Inferior parietal cortex (tissue), 1 donor: Measurements from ENCODE around the gene TNRC6B.

Source experiments
- DNase-seq: peaks from one replicate; pipeline ENCODE4 v3.0.0-alpha.2; 2016; ENCODE audit errors: extremely low spot score

Gene TNRC6B

DNA sequence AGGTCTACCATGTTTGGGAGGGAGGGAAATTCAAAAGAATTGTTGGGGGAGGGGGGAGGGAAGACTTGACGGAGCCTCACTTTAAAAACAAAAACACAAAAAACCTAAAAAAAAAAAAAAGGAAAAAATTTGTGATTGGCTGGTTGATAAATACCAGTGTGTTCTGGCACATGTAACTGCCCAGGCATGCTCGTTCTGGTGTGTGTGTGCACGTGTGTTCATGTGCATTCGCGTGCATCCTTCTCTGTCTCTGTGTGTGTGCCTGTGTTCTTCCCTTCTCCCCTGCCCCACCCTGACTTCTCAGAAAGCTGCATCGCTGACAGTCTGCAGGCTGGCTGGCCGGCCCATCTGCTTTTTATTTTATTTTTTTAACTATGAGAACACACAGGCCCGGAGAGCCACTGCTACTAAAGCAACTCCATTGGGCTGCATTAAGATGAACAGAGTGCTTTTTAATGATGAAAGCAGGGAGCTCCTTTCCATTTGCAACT lies 146.0 kb downstream of the TNRC6B start:
- DNase-seq: no peak

DNA sequence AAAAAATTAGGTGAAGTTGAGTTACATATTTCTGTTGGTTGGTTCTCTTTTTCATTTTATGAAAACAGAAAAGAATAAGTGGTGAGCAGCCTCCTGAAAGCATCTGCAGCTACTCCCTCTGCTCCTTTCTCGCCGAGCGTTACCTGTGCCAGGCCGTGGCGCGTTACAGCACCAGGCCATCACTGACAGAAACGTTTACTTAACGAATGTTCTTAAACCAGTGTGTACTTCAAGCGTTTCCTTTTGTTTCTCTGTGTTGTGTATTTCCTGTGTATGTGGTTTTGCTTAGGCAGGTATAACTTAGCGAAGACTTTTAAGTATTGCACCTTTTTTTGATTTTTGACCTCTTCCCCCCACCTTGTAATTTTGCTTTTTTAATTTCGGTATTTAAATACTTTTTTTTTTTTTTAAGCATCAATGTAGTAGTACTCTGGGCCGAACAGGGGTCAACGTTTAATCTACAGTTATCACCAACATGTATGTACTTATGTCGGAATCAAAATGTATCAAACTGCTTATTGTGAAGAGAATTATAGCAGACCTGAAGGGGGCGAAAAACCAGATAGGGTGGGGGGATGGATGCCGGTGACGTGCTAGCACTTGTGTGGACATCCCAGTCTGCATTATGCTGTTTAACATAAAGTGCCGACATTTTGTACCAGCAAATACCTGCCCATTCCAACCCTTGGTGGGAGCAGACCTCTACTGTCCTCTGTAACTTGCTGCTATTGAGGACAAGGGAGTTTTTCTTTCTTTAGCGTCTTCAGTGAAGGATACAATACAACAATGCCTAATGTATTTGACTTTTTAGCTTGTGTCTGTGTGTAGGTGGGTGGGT lies 147.0 kb downstream of the TNRC6B start:
- DNase-seq: no peak

DNA sequence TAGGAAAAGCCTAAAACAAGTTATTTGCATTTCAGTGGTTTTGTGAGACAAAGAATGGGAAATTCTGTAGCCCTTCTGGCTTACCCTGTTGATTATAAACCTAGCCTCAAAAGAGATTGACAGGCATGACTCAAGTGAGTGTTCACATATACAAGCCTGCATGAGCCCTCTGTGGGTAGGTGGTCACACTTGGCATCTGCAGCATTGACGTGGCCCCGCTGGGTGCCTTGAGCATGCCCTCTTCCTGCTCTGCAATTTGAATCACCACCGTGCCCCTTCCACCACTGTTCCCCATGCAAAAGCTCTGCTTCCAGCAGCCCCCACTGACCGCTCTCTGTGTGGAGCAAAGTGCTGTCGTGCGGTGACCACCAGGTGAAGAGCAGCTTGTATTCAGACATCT lies 147.6 kb downstream of the TNRC6B start:
- DNase-seq: no peak

DNA sequence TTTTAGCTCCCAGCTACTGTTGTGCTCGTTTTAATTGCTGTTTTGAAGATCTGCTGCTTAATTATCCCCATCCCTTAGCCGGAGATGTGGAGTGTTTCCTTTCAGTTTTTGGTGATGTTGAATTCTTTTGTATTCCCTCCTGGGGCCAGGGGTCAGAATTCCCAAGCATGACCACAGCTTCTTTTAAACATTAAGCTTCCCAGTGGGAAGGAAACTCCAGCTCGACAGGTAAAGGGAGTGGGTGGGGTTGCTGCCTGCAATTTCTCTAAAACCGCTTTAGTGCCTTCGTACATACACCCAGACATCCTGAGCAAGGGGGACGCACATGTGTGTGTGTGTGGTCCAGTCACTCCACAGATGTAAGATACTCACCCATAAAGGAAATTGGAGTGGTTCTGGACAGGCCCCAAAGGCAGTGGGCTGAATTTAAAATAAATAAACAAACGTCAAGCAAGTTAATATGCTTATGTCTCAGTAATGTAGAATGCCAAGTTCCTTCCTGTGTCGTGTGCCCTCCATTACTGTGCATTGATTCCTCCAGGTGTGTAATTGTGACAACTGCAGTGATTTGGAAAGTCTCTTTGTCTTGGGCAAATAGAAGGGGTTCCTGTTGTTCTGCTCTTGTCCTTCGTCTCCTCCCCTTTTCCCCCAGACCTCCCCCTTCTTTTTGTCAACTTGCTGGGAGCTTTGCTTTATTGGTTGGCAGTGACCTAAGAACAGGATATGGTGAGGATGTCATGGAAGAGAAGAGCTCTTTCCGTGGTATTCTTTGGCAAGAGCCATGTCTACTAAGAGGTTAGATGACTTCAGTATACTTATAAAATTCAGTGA lies 149.4 kb downstream of the TNRC6B start:
- DNase-seq: no peak

DNA sequence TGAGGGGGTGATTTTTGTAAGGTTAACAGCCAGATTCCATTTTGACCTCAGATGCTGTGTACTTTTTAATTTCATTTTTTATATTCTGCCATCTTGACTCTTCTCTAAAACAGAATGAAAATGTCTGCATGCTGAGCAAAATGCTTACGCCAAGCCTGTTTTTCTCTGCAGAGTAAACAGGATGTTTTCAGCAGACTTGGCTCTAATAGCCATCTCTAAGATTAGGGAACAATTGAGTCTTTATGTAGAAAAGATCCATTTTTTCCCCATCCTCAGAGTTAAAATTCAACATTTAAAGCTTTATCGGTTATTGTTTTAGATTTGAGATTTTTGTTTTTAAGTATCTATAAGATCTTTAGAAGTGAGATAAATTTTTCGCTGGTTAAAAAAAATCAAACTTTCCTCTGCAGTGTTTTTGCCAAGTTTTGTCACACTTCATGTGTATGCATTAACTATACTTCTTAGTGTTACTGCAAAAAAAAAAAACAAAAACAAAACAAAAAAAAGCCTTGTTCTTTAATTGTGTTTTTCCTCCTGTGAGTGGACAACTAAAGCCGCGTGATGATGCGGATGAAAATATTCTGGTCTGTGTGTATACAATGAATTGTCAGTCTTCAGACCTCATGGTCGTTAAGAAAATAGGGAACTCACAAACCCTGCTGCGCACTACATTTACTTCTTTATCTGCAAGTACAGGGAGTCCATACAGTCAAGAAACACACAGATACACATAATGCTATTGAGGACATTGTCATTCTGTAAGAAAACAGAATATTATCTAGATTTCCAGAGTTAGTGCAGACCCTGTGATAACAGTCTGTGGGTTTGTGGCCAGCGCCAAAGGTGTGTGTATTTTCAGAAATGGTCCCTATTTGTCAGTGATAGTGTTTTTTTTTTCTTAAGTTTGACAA lies 151.1 kb downstream of the TNRC6B start:
- peak; percentile 57 for DNase-seq

DNA sequence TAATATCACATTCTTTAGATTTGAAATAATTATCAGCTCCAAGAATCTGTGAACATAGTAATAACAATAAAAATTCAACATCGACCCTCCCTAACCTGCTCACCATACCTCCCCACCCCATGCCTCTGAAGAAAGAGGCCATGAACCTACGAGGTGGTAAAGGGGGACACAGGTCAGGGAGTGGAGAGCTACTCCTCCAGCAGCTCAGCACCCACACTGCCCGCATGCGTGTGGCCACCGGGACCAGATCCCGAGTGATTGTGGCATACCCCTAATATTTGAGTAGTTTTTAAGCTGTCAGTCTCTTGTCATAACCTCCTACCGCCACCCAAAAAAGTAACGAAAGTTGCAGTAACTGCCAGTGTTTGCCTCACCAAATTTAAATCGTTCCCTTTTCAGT lies 151.7 kb downstream of the TNRC6B start:
- no peak for DNase-seq

DNA sequence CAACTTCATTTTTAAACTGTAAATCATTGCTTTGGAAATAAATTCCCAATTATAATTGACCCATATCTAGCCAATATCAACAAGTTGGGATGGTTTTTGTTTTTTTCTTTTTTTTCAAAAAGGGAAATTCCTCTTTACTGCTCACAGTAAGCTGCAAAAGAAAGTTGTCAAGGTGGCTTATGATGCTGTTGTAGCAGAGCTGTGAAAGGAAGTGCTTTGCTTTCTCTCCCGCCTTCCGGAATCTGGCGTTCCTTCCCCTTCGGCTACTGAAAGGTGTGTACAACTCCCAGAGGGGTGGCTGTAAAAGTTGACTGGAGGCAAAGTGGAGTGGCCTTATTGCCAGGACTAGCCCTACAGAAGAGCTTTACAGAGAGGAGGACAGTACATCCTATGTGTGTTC lies 152.4 kb downstream of the TNRC6B start:
- no peak for DNase-seq

DNA sequence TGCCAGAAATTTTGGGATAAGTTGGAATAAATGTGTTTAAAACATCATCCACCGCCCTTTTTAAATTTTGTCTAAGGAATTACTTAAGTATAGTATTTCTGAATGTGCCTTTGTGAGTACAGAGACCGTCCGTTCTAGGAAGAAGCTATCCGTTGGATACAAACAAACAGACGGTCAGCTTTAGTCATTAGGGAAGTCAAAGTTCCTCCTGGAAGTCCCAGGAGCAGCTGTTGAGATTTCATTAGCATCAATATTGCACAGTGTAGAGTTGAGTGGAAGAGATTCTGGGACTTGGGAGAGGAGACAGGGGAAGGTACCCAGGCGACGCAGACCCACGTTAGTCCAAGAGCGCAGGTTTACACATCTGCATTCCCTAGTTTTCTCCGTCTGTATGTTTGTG lies 152.9 kb downstream of the TNRC6B start:
- no peak for DNase-seq

DNA sequence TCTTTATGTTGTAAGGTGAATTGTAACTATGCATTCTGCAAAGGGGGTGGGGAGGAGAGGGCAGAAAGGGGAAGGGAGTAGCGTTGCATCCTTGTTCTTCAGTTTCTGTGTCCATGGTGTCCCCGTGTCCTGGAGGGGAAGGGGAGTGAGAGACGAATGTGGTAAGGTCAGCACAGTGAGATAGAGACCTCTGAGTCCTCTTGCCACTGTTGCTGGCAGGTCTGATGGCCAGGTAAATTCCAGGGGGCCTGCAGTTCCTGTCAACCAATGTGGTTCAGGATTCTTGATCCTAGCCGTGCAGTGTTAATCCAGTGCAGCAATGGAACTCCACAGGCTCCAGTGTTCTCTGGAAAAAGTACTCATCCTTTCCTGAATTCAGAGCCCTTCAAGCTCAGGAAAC lies 154.0 kb downstream of the TNRC6B start:
- no peak for DNase-seq

DNA sequence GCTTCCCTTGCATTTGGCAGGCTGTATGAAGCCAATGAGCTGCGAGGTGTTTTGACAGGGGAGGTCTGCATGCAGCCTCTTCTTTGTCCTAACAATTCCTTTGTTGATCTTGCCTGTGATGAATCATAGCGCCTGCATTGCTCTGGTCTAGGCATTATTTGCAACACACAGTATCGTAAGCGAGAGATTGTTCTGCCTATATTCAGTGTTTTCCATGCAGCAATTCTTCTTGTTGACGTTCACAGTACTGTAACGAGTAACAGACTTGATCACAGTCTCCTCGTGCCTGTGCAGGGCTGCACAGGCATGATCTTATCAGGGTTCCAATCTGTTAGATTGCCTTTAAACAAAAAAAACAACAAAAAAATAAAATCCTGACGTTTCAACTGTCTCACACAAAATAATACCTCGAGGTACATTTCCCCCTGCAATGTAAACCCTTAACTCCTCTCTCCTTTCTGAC lies 154.6 kb downstream of the TNRC6B start:
- no peak for DNase-seq

DNA sequence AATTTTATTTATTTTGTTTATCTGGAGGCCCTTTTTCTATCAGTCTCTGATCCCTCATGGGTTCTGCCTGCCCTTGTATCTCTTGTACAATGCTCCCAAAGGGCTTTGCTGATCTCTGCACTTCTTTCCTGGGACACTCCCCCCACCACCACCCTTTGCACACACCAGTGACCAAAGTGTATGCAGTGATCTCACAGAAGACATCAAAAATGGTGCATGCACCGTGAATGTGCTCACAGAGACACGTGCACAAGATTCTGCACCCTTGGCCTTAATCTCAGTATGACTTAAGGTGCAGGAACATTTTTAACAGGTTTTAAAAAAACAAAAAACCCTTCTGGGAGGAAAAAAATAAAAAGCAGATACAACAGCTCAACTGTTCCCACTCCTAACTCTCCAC lies 156.3 kb downstream of the TNRC6B start:
- DNase-seq: no peak

DNA sequence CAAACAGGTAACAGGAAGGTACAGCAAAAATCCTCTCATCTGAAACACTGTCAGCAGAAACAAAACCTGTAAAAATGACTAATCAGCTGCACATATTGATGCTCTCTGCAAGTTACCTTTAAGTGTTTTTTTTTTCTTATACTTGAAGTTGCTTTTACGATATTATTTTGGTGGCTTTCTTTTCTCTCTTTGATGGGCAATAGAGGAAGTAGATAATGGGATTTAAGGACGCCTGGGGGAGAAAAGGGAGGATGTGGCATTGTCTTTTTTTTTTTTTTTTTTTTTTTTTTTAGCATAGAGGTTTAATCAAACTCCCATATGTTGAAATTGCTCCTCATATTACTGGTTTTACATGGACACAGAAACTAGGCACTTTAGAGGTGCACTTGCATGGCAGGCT lies 157.2 kb downstream of the TNRC6B start:
- DNase-seq: no peak

DNA sequence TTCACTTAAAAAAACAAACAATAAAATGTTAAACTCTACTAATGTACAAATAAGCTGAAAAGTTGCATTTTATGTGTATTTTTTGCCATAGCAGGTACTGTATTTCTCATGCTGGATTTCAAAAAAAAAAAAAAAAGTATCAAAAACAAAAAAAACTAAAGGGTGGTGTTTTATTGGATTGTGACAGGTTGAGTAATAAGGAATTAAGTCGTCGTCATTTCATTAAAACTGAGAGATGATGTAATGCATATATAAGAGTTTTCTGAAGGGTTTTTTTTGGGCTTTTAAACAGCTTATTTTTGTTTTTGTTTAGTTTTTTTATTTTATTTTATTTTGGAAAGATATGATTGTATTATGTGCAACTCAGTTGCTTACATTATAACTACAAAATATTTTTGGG lies 157.6 kb downstream of the TNRC6B start:
- no peak for DNase-seq

DNA sequence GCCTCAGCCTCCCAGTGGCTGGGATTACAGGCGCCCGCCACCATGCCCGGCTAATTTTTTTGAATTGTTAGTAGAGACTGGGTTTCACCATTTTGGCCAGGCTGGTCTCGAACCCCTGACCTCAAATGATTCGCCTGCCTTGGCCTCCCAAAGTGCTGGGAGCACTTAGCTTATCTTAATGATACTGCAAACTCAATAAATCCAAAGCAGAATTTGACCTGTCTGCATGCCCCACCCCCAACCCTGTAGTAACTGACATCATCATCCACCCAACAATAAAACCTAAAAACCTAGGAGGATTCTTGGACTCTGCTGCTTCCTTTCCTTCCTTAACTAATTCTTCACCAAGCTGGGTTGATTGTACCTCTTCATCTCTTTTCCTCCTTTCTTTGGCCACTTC lies 162.3 kb downstream of the TNRC6B start:
- DNase-seq: no peak

DNA sequence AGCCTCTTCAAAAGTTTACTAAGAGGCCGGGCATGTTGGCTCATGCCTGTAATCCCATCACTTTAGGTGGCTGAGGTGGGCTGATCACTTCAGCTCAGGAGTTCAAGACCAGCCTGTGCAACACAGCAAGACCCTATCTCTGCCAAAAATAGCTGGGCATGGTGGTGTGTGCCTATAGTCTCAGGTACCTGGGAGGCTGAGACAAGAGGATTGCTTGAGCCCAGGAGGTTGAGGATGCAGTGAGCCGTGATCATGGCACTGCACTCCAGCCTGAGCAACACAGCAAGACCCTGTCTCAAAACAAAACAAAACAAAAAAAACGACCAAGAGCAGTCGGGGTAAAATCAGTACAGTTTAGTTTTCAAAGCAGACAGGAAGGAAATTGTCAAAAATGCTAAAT lies 163.9 kb downstream of the TNRC6B start:
- no peak for DNase-seq

DNA sequence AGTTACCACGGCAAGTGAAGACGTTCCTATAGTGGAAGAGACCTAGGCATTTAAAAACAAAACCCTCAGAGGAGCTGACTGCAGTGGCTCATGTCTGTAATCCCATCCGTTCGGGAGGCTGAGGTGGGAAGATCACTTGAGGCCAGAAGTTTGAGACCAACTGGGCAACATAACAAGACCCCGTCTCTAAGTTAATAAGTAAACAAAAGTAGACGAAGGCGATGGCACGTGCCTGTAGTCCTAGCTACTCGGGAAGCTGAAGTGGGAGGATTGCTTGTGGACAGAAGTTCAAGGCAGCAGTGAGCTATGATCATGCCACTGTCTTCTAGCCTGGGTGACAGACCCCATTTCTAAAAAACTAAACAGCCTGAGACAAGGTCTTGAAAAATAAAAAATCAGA lies 164.8 kb downstream of the TNRC6B start:
- DNase-seq: no peak

DNA sequence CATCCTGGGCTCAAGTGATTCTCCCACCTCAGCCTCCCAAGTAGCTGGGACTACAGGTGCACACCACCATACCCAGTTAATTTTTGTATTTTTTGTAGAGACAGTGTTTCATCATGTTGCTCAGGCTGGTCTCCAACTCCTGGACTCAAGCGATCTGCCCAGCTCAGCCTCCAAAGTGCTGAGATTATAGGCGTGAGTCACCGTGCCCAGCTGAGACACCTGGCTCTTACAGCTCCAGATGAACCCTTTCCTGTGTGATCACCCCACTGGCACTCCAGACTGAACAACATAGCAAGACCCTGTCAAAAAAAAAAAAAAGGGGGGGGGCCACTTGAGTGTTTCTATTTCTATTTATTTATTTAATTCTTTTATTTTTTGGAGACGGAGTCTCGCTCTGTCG lies 167.5 kb downstream of the TNRC6B start:
- no peak for DNase-seq

DNA sequence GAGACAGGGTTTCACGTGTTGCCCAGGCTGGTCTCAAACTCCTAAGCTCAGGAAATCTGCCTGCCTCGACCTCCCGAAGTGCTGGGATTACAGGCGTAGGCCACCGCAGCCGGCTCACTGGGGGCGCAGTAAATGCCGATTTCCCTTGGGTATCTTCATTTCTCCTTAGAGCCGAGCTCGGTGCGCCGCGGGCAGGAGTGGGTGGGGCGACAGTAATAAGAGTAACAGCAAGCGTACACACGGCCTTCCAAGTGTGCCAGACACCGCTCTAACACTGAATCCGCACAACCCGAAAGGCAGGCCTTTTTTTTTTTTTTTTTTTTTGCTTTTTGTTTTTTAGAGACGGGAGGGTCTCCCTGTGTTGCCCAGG lies 168.1 kb downstream of the TNRC6B start:
- DNase-seq: no peak

DNA sequence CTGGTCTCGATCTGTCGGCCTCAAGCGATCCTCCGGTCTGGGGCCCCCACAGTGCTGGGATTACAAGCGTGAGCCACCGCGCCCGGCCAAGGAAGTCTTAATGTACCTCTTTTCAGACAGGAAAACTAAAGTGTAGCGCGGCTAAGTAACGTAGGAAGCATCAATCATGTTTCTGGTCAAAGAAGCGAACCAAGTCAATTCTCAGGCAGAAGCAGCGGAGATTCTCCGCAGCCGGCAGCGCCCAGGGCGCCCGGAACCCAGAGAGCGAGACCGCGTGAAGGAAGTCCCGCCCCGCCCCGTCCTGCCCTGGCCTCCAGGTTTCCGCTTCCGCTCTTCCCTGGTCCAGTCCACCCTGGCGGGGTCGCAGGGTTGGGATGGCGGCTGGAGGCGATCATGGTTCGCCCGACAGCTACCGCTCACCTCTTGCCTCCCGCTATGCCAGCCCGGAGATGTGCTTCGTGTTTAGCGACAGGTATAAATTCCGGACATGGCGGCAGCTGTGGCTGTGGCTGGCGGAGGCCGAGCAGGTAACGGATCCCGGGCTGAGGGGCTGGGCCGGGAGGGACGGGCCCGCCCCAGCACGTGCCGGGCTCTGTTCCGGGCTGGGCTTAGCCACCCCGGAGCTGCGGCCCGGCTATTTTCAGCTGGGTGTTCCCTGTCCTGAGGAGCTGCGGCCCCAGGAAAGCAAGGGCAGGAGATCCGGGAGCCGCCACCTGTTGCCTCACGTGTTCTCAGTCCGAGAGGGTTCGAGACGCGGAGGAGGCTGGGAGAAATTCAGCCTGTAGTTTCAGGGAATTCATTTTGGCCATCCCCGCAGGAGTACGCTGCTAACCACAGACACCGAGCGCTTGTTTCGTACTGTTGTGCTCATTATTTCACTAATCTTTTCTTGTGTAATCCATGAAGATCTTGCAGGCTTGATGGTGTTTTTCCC lies 168.7 kb downstream of the TNRC6B start, which contains the start of gene ADSL:
ADSL (plus strand) TSS at position 316 of the 934 bp plus-strand sequence; CDS start at position 375, 59 bp downstream.
- DNase-seq: peak; percentile 79

DNA sequence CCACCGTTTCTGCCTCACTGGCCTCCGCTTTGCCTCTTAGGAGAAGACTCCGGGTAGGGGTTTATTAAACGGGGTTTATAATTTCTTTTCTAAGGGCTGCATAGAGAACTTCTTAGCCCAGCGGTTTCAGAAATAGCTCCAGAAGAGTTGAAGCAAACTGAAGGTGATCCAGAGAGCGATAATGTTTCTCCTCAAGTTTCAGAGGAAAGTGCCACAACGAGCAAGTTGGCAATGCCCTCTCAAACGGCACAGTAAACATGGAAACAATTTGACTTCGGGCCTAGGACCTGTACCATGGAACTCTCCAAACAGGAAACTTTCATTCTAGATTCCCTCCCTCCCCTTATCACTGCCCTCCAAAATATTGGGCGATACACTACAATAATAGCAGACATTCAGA lies 169.6 kb downstream of the TNRC6B start:
- no peak for DNase-seq
